HuH-7.5 (cell line): Measurements from ENCODE around the gene SCPEP1.
"Not testable (repeated sequence)": the region's sequence is repeated elsewhere in the genome, so short reads cannot be mapped to it uniquely, and the experiment has no call there.

Source experiments
- DNase-seq: peaks from one replicate; pipeline ENCODE4 v3.0.0; 2011; ENCODE audit warnings: low spot score

The SCPEP1 gene

DNA sequence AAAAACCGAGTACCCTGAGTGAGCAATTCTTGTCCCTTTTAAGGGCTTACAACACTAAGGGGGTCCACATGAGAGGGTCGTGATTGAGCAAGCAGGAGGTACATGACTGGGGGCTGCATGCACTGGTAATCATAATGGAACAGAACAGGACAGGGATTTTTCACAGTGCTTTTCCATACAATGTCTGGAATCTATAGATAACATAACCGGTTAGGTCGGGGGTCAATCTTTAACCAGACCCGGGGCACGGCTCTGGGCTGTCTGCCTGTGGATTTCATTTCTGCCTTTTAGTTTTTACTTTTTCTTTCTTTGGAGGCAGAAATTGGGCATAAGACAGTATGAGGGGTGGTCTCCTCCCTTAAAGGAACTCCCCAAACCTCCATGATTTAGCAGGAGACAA lies 12.2 kb upstream of the SCPEP1 start:
- DNase-seq = not testable (repeated sequence)

DNA sequence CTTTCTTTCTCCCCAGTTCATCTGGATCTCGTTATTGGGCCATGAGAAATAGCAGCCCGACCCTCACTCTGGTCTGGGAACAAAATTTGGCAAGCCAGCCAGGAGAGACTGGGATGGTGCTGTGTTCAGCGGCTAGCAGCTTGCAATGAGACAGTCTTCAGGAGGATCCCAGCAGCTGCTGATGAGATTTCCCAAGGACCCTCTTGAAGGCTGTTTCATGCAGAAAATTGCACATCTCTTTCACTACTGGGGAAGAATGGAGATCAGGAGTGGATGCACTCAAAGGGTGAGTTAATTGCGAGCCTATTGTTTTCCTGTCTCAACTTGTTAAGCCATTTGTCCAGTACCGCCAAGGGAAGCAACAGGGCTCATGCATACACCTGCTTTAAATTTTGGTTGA lies 11.6 kb upstream of the SCPEP1 start:
- no peak for DNase-seq

DNA sequence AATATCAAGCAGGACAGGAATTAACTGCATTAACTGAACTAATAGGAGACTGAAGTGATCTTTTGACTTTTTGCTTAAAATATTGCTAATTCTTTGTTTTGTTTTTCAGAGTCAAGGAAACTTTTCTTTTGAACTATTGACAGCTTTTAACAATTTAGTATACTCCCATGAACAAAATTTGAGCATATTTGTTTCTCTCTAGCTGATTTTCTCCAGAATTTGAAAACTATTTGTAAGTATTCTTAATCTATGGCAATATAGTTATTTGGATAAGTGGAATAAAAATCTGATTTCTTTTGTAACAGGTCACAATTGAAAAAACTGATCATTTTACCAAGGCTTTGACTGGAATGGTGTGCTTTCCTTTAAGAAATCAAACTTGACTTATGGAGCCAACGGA lies 7.0 kb upstream of the SCPEP1 start:
- no peak for DNase-seq

GRCh38 chr17:56972111-56972730 lies 5.7 kb upstream of the SCPEP1 start:
- no peak for DNase-seq

DNA sequence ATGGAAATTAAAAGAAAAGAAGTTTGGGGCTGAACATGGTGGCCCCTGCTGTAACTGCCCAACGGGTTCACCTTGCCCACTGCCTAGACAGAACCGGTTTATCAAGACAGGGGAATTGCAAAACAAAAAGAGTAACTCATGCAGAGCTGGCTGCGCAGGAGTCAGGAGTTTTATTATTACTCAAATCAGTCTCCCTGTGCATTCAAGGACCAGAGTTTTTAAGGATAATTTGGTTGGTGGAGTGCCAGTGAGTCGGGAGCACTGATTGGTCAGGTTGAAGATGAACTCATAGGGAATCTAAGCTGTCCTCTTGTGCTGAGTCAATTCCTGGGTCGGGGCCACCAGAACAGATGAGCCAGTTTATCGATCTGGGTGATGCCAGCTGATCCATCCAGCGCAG lies 4.4 kb upstream of the SCPEP1 start:
- DNase-seq = no peak

DNA sequence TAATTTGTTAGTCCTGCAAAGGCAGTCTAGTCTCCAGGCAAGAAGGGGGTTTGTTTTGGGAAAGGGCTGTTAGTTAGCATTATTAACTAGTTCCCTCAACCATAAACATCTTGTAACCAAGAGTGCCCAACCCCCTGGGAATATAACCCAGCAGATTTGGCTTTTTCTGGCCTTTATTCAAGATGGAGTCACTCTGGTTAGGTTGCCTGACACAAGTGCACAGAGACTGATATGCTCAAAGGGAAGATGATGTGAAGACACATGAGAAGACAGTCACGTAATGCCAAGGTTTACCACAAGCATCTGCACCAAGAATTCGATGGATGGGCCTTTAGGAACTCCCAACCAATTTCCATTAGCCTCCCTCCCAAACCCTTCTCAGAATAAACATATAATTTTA lies 3.9 kb upstream of the SCPEP1 start:
- DNase-seq = no peak

DNA sequence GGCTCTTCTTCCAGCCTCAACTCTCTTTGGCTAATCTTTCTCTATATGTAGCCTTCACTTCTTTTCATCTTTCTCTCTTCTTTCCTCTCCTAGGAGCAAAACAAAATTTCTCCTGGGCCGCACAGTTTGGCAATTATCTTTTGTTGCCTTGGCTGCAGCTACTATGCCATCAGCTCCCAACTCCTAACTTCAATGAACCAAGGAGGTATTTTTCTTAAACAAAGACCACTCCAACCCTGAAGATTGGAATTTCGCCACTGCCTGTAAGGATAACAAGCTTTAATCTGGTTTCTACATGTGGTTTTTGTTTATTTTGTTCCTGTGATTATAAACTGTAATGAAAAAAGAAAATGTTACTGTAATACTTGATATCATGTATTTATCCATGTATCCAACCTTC lies 2.3 kb upstream of the SCPEP1 start:
- DNase-seq = no peak

- DNase-seq = no peak
These were observed 856 bp upstream of the SCPEP1 start for GRCh38 chr17:56976941-56977608.

DNA sequence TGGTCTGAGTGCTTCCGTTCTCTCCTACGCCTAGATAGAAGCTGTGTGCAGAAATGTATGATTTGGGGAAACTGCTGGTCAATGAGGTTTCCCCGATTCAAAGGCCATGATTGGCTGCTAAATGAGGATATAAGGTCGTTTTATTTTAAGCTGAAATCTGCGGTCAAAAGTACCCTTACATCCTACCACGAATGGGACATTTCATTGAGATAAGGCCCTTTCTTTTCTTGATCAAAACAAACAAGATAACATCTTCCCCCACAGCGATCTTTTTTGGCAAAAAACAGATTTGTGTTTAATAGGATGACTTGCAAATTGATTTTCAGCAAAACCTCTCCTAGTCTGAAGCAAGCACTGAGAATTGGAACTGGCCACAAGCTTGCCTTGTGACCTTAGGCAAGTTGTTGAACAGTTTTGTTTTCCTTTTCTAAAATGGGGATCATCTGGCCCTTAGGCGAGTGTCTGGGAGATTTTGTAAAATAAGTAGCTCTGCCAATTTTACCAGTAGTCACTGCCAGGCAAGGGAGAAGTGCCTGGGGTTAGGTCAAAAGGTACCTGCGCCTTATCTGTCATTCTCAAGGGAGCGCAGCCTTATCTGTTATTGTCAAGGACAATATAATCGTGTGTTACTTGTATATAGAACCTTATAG lies 635 bp downstream of the SCPEP1 start:
- no peak for DNase-seq

- DNase-seq = no peak
These were observed 1.2 kb downstream of the SCPEP1 start for GRCh38 chr17:56979091-56979480.

- DNase-seq = not testable (repeated sequence)
These were observed 2.6 kb downstream of the SCPEP1 start for GRCh38 chr17:56980526-56980925.

DNA sequence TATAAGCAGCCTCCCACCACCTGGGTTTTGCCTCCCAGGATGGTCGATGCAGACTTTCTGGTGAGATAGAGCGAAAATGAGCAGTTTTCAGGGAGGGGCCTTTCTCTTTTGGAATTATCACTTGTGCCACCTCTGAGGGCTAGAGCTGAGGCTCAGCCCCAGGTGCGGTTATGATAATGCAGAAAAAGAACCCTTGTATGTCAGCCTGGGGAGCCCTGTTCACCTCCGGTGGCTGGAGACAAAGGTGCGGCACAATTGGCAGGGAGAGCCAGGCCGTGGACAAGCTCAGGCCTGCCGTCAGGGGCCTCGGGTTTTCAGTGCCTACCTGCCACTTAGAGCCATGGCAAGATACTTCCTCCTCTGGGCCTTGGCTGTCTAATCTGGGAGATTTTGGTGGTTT lies 4.4 kb downstream of the SCPEP1 start:
- no peak for DNase-seq

GRCh38 chr17:56983366-56983765 lies 5.4 kb downstream of the SCPEP1 start:
- DNase-seq = no peak

DNA sequence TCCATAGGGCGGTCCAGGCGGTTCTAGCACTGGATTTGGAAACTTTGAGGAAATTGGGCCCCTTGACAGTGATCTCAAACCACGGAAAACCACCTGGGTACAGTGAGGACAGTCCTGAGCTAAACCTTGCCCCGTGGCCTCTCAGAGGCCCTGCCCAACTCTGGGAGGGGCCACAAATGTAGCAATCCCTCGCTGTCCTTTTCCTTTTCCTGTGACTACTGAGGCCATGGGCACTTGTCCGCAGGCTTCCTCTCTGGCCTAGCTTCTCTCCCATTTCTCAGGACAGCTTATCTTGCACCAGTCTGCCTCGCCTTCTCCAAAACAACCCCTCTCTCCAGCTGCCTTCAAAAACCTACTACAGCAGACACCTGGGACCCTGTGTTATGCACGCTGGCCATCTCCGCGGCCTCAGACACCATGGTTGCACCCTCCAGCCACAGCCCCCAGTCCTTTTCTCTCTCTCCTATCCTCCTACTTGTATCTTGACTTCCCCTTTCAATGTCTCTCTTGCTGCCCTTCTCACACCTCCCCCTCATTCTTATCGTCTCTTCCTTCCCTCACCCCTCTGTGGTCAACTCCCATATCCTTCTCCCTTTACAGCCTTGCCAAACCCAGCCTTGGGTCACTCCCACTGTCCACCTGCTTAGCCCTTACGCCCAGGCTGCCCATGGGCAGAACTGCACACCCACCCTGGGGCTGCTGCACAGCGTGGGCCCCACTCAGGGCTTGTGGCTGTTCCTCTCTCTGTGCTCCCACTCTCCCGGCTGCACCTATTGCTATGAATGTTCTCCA lies 7.6 kb downstream of the SCPEP1 start:
- no peak for DNase-seq

DNA sequence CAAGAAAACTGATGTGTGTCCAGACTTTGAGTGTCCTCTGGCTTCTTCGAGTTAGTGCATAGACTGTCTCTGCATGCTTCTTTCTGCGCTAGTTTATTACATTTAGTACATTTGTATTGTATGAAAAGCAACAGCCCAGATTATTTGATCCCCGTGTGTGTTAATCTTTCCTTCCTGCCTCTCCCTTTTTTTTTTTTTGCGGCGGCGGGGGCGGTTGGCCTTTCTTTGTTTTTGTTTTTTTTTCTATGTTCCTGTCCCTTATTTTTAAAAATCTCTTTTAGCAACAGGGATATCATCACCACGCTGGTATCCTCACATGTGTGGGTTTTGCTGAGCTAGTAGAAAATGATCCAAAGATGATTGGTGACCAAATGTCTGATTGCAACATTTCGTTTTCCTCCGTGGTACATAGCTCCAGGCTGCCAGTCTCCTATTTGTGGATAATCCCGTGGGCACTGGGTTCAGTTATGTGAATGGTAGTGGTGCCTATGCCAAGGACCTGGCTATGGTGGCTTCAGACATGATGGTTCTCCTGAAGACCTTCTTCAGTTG lies 9.4 kb downstream of the SCPEP1 start:
- DNase-seq = no peak

DNA sequence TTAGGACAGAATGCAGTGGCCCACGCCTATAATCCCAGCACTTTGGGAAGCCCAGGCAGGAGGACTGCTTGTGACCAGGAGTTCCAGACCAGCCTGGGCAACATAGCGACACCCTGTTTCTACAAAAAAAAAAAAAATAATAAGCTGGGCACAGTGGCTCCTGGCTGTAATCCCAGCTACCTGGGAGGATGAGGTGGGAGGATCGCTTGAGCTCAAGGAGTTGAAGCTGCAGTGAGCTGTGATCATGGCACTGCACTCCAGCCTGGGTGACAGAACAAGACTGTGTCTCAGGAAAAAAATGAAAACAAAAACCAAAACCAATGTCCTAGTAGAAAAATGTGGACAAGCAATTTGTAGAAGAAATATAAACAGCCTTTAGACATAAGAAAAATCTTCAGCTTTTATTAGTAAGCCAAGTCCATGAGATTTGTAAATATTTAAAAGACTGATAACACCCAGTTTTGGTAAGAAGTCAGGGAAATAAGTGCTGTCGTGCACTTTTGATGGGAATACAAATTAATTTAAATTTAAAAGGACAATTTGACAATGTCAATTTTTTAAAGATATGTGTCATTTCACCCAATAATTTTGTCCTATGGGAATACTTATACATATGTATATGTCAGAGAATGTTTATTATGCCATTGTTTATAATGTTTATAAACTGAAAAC lies 11.1 kb downstream of the SCPEP1 start:
- no peak for DNase-seq

DNA sequence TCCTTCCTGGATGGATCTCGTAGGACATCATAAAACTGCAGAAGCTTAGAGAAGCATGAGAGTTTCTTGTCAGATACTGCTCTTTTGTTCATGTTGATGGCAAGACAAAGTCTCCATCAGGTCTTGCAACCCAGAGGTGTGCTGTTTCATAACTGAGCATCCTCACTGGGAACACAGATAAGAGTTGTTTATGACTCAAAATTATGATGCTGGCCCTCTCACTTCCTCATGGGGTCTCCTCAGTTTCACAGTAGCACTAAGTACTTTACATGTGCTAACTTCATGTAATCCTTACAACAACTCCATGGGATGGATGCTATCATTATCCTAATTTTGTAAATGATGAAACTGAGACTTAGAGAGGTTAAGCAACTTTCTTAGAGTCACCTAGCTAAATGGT lies 14.4 kb downstream of the SCPEP1 start:
- no peak for DNase-seq

- DNase-seq = no peak
These were observed 16.3 kb downstream of the SCPEP1 start for GRCh38 chr17:56994009-56994792.

DNA sequence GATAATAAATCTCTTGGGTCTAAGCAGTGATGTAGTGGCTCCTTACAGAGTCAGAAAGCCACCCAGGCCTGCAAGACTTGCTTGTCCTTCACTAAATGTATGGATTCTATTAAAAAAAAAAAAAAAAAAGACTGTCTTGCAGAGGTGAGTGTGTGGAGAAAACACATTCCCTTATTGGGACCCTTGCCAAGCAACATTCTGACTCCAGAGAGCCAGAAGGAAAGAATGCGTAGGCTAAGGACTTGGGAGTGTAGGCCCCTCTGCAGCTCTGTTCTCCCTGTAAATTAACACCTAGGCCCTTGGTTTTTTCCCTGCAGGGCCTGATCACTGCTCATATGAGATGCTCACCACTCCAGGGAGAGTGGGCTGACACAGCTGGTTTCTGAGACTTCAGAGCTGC lies 17.8 kb downstream of the SCPEP1 start:
- no peak for DNase-seq

DNA sequence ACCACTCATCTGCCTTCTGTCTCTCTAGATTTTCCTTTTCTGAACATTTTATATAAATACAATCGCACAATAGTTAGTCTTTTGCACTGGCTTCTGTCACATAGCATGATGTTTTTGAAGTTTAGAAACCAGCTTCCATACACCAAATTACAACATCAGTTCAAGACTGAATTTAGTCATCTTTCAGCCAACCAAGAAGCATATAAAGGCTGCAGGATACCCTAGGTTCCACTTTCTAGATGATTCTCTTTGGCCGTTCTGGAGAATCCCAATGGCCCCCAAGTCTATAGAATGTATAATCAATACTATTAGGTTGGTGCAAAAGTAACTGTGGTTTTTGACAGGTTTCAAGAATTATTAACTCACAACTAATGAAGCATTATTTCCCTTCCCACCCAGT lies 19.4 kb downstream of the SCPEP1 start:
- no peak for DNase-seq

DNA sequence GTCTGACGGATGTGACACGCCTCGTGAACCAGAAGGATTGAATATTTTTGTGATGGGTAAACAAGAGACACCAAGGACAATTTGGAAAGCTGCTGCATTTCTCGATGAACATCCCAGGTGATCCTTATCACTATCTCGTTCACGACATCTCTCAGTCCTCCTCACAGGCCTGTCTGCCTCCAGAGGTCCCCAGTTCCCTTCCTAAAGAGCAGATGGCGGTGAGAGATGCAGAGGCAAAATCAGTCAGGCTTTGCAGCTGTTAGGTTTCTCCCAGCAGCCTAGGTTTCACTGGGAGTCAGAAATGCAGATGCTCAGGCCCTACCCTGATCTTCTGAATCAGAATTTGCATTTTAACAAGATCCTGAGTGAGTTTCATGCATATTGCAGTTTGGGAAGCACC lies 23.6 kb downstream of the SCPEP1 start:
- no peak for DNase-seq
